Ishikawa (cell line): ENCODE measurements around the gene SUPT20HL2.

Experiments
- EP300 ChIP-seq: IDR thresholded peaks from 2 replicates; pipeline ENCODE4 v1.6.1; 2012; ENCODE audit warnings: borderline replicate concordance
- MAX ChIP-seq: IDR thresholded peaks from 2 replicates; pipeline ENCODE4 v1.6.1; 2012
- TAF1 ChIP-seq: IDR thresholded peaks from 2 replicates; pipeline ENCODE4 v1.6.1; 2012; ENCODE audit warnings: low read depth, mild to moderate bottlenecking

- TF ChIP-seq MAX (no peak), EP300 (no peak), TAF1 (no peak)
Measured at GRCh38 chrX:24264383-24264782, 49.5 kb downstream of the SUPT20HL2 start.
